Glomerular visceral epithelial cell (primary cell): ENCODE measurements around the gene SRPK1.
"Not testable (repeated sequence)": the region's sequence is repeated elsewhere in the genome, so short reads cannot be mapped to it uniquely, and the experiment has no call there.

Experiments
- DNase-seq: peaks from one replicate; pipeline ENCODE4 v3.0.0-alpha.2; 2016; ENCODE audit errors: extremely low spot score

The SRPK1 gene

GRCh38 chr6:35920793-35921732, at the start of gene SRPK1:
Gene SRPK1 (minus strand): TSS chr6:35921098. CDS start chr6:35921056, 42 bp downstream.
- DNase-seq = peak; percentile 87

GRCh38 chr6:35970181-35970580, 49.3 kb upstream of the SRPK1 start:
- DNase-seq = no peak

GRCh38 chr6:35969646-35970045, 48.7 kb upstream of the SRPK1 start:
- DNase-seq = no peak

- DNase-seq = no peak
Observed at GRCh38 chr6:35968821-35969220, 47.9 kb upstream of the SRPK1 start.

- peak; percentile 49 for DNase-seq
Observed at GRCh38 chr6:35967076-35967774, 46.3 kb upstream of the SRPK1 start.

- no peak for DNase-seq
Observed at GRCh38 chr6:35962779-35963560, 42.1 kb upstream of the SRPK1 start.

- no peak for DNase-seq
Observed at GRCh38 chr6:35960187-35960586, 39.3 kb upstream of the SRPK1 start.

GRCh38 chr6:35955970-35956369, 35.1 kb upstream of the SRPK1 start:
- DNase-seq = no peak

- no peak for DNase-seq
Observed at GRCh38 chr6:35955521-35955920, 34.6 kb upstream of the SRPK1 start.

- no peak for DNase-seq
Observed at GRCh38 chr6:35955071-35955470, 34.2 kb upstream of the SRPK1 start.

GRCh38 chr6:35954333-35954732, 33.4 kb upstream of the SRPK1 start:
- no peak for DNase-seq

- no peak for DNase-seq
Observed at GRCh38 chr6:35948725-35949124, 27.8 kb upstream of the SRPK1 start.

GRCh38 chr6:35945650-35946025, 24.7 kb upstream of the SRPK1 start:
- no peak for DNase-seq

GRCh38 chr6:35943390-35943789, 22.5 kb upstream of the SRPK1 start:
- DNase-seq = no peak

- no peak for DNase-seq
Observed at GRCh38 chr6:35942355-35942754, 21.5 kb upstream of the SRPK1 start.

- not testable (repeated sequence) for DNase-seq
Observed at GRCh38 chr6:35941170-35941569, 20.3 kb upstream of the SRPK1 start.

- not testable (repeated sequence) for DNase-seq
Observed at GRCh38 chr6:35940014-35940413, 19.1 kb upstream of the SRPK1 start.

- DNase-seq = not testable (repeated sequence)
Observed at GRCh38 chr6:35939259-35939658, 18.4 kb upstream of the SRPK1 start.

- no peak for DNase-seq
Observed at GRCh38 chr6:35936681-35937359, 15.9 kb upstream of the SRPK1 start.

GRCh38 chr6:35935469-35935868, 14.6 kb upstream of the SRPK1 start:
- DNase-seq = no peak

GRCh38 chr6:35933844-35934243, 12.9 kb upstream of the SRPK1 start:
- no peak for DNase-seq

GRCh38 chr6:35931873-35932272, 11.0 kb upstream of the SRPK1 start:
- not testable (repeated sequence) for DNase-seq
